Activated CD8-positive, alpha-beta T cell treated with anti-CD3 and anti-CD28 coated beads for 36 hours (primary cell): ENCODE results near the gene ARHGAP5. TPM values are rescaled to one million over a fixed set of nuclear protein-coding genes. Genes with fewer than 3 reads are reported as not detected.

ENCODE experiments used
- ATAC-seq: fragments of 200-7000 bp; cut with Tn5 transposase; one replicate; pipeline ENCODE4 v1.10.0; 2021; ENCODE audit warnings: mild to moderate bottlenecking, moderate library complexity
- CTCF ChIA-PET: fragments of 350-600 bp; sonication (Branson Sonifier 250); formaldehyde crosslinking; loops from one replicate; lab custom pipeline; 2021; ENCODE audit warnings: antibody characterized with exemption; lab: Charles Lee
- POLR2A ChIA-PET: fragments of 350-600 bp; sonication (Branson Sonifier 250); formaldehyde crosslinking; loops from one replicate; lab custom pipeline; 2021; ENCODE audit warnings: antibody characterized with exemption; lab: Charles Lee
- DNase-seq: peaks from one replicate; pipeline ENCODE4 v3.0.0-alpha.2; 2020
- H3K27ac Mint-ChIP-seq: one replicate; pipeline ENCODE4 v1.8.0; 2021; ENCODE audit warnings: mild to moderate bottlenecking, mixed read lengths
- H3K27me3 Mint-ChIP-seq: one replicate; pipeline ENCODE4 v1.8.0; 2021; ENCODE audit warnings: mixed read lengths
- H3K36me3 Mint-ChIP-seq: one replicate; pipeline ENCODE4 v1.8.0; 2021; ENCODE audit warnings: low read depth, mixed read lengths
- H3K4me1 Mint-ChIP-seq: one replicate; pipeline ENCODE4 v1.8.0; 2021; ENCODE audit warnings: low read depth, mixed read lengths
- H3K4me3 Mint-ChIP-seq: one replicate; pipeline ENCODE4 v1.8.0; 2021; ENCODE audit warnings: mild to moderate bottlenecking, moderate library complexity, mixed read lengths
- H3K9me3 Mint-ChIP-seq: one replicate; pipeline ENCODE4 v1.8.0; 2021; ENCODE audit warnings: mixed read lengths
- CTCF ChIP-seq: fragments of 200-600 bp; IDR thresholded peaks from one replicate; pipeline ENCODE4 v1.8.0; 2022; ENCODE audit warnings: antibody characterized with exemption, mild to moderate bottlenecking
- intact Hi-C: fragments of 100-400 bp; cut with micrococcal nuclease; formaldehyde crosslinking; loops from one replicate; pipeline ENCODE4 v1.10.0; 2022
- total RNA-seq, 2 experiments: library from RNA; stranded (reverse); gene quantifications; one replicate each; pipeline ENCODE4 v1.2.3, GENCODE V29; 2021

Gene ARHGAP5
- total RNA-seq, 2 experiments from 2014 or later = 32.5 to 36.0 TPM

- intact Hi-C loops = loop anchor here (1.0 to 5.0 kb wide), 3 partner anchors 50 to 640 kb away; partner anchors contain the start of gene NUBPL
- H3K4me1 Mint-ChIP-seq = peaks cover 46% of the 10 kb centered on the region
- H3K27ac Mint-ChIP-seq = peak within 1 kb of the TSS; percentile 98
- POLR2A ChIA-PET = interaction anchor here (1.6 to 1.9 kb wide), 2 partner anchors 124 to 125 kb away, joined by 5 to 6 read pairs; partner anchors contain the start of gene ARHGAP5
- peak; percentile 7 for ATAC-seq
- H3K9me3 Mint-ChIP-seq = no peaks in the 10 kb centered on the region
- no peak for TF ChIP-seq CTCF
- H3K4me3 Mint-ChIP-seq = peak within 1 kb of the TSS; percentile 78
- H3K36me3 Mint-ChIP-seq = no peaks in the 10 kb centered on the region
- CTCF ChIA-PET = interaction anchor here (1.6 to 1.7 kb wide), 2 partner anchors 51 to 124 kb away, joined by 5 to 6 read pairs; no protein-coding TSS in a partner anchor
- DNase-seq = peak; percentile 53
- H3K27me3 Mint-ChIP-seq = no peaks in the 10 kb centered on the region
Observed at GRCh38 chr14:32201816-32202490, 124.8 kb downstream of the ARHGAP5 start, which contains the start of gene RNU6-7. Gene RNU6-7 (plus strand): TSS chr14:32202045.

- H3K4me1 Mint-ChIP-seq = peaks cover 44% of the 10 kb centered on the region
Observed at GRCh38 chr14:32202491-32202997, 125.4 kb downstream of the ARHGAP5 start.

GRCh38 chr14:32202998-32203882 lies 126.1 kb downstream of the ARHGAP5 start, which contains the start of gene RNU6-8:
Gene RNU6-8 (minus strand): TSS chr14:32203269.
- peak within 1 kb of the TSS; percentile 98 for H3K27ac Mint-ChIP-seq
- intact Hi-C loops = loop anchor here (1.0 to 5.0 kb wide), 3 partner anchors 49 to 641 kb away; partner anchors contain the start of gene NUBPL
- ATAC-seq (peak; percentile 83), DNase-seq (peak; percentile 89)
- no peaks in the 10 kb centered on the region for H3K36me3 Mint-ChIP-seq
- H3K27me3 Mint-ChIP-seq = no peaks in the 10 kb centered on the region
- CTCF ChIA-PET = interaction anchor here (1.0 to 1.7 kb wide), 5 partner anchors 9 to 130 kb away, joined by 3 to 6 read pairs (median 4); no protein-coding TSS in a partner anchor
- peak within 1 kb of the TSS; percentile 78 for H3K4me3 Mint-ChIP-seq
- no peak for TF ChIP-seq CTCF
- no peaks in the 10 kb centered on the region for H3K9me3 Mint-ChIP-seq
- H3K4me1 Mint-ChIP-seq = peaks cover 40% of the 10 kb centered on the region
- POLR2A ChIA-PET = interaction anchor here (0.6 to 1.9 kb wide), 2 partner anchors 125 to 218 kb away, joined by 3 to 6 read pairs; no protein-coding TSS in a partner anchor

More at GRCh38 chr14:32202491-32202997, 125.4 kb downstream of the ARHGAP5 start:
- ChIA-PET POLR2A (interaction anchor here (1.6 to 1.9 kb wide), 2 partner anchors 124 to 126 kb away, joined by 5 to 6 read pairs; partner anchors contain the start of gene ARHGAP5), CTCF (interaction anchor here (1.2 to 1.7 kb wide), 3 partner anchors 50 to 130 kb away, joined by 3 to 6 read pairs (median 5); no protein-coding TSS in a partner anchor)
- no peaks in the 10 kb centered on the region for H3K27me3 Mint-ChIP-seq
- TF ChIP-seq CTCF = no peak
- no peaks in the 10 kb centered on the region for H3K9me3 Mint-ChIP-seq
- ATAC-seq (no peak), DNase-seq (no peak)
- H3K4me3 Mint-ChIP-seq = peak overlapping the region; percentile 78
- H3K36me3 Mint-ChIP-seq = no peaks in the 10 kb centered on the region
- peak overlapping the region; percentile 98 for H3K27ac Mint-ChIP-seq
- intact Hi-C loops = loop anchor here (1.0 to 5.0 kb wide), 3 partner anchors 50 to 640 kb away; partner anchors contain the start of gene NUBPL

- Mint-ChIP-seq H3K27ac (peak overlapping the region; percentile 98), H3K27me3 (peaks cover 2% of the 10 kb centered on the region), H3K9me3 (no peaks in the 10 kb centered on the region), H3K36me3 (no peaks in the 10 kb centered on the region), H3K4me1 (peaks cover 40% of the 10 kb centered on the region), H3K4me3 (peak overlapping the region; percentile 78)
- ATAC-seq (no peak), DNase-seq (peak; percentile 39)
- ChIA-PET POLR2A (interaction anchor here (0.6 kb wide), 1 partner anchor 219 kb away, joined by 3 read pairs; no protein-coding TSS in a partner anchor), CTCF (interaction anchor here (1.0 to 1.7 kb wide), 4 partner anchors 8 to 126 kb away, joined by 4 to 6 read pairs (median 4); no protein-coding TSS in a partner anchor)
- intact Hi-C loops = loop anchor here (5.0 kb wide), 2 partner anchors 48 to 642 kb away; partner anchors contain the start of gene NUBPL
- no peak for TF ChIP-seq CTCF
Observed at GRCh38 chr14:32203928-32204357, 126.8 kb downstream of the ARHGAP5 start.
